HuH-7 (cell line): ENCODE data around the gene CRABP1.
"Not testable (repeated sequence)": the region's sequence is repeated elsewhere in the genome, so short reads cannot be mapped to it uniquely, and the experiment has no call there.

Source experiments
- DNase-seq: peaks from one replicate; pipeline ENCODE4 v3.0.0; 2011; ENCODE audit warnings: low spot score

The CRABP1 gene

DNA sequence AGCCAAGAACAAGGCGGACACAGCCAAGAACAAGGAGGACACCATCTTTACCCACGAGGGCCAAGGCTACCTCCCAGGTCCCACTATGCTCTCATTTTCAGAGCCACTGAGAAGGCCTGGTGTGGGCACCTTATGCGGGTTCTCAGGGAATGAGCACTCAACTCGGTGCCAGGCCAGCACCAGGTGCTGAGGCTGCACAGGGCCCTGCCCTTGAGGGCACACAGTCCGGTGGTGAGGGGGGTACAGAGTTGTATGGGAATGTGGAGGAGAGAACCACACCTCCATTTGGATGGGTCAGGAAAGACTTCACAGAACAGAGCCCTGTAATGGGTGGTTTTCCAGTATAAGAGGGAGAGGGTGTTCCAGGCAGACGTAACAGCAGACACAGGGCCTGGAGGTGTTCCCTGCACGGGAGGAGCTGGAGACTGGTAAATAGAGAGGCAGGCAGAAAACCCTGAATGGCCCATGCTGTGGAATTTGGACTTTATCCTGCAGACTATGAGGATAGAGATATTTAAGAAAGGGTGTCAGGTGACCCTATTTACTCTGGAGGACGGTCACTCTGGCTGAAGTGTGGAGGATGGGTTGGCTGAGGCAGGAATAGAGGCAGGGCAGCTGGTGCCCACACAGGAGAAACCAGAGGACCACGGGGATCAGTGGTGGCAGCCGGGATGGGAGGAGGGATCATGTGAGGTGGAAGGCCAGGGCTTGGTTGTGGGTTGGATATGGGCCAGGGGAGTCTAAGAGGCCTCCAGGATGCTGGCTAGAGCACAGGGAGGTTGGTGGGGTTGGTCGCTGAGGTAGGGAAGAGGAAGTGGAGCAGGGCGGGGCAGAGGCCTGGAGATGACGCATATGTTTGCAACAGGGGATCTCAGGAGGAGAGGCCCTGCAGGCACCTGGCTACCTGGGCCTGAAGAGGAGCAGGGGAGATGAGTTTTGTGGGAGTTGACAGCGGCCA, 34.6 kb downstream of the CRABP1 start:
- DNase-seq = peak; percentile 87

- DNase-seq = not testable (repeated sequence)
Observed at GRCh38 chr15:78380143-78380542, 40.0 kb downstream of the CRABP1 start.

DNA sequence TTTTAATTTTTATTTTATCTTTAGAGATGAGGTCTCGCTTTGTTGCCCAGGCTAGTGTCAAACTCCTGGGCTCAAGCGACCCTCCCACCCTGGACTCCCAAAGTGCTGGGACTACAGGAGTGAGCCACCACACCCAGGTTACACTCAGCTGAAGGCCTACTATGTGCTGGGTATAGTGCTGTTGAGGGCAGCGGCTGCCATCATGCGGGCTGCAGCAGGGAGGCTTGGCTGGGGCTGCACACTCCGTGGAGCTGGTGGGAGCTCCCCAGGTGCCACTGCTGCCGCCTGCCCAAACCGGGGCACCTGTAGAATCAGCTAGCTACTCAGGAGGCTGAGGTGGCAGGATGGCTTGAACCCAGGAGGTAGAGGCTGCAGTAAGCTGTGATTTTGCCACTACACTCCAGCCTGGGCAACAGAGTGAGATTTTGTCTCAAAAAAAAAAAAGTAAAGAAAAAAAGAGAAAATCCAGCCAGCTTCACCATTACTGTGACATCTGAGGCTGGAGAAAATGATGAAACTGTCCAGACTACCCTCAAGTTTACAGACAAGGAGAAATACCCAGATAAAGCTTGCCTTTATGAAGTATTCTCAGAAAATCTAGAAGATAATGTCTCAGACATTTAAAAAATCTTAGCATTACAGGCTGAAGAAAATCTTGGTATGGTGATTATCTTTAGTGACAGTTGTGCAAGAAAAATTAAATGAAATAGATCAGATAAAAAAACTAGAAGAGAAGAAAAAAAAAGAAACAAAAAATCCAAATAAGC, 42.1 kb downstream of the CRABP1 start:
- DNase-seq = no peak

GRCh38 chr15:78384651-78385050, 44.5 kb downstream of the CRABP1 start:
- DNase-seq = no peak

- no peak for DNase-seq
Observed at GRCh38 chr15:78387246-78388037, 47.3 kb downstream of the CRABP1 start.

DNA sequence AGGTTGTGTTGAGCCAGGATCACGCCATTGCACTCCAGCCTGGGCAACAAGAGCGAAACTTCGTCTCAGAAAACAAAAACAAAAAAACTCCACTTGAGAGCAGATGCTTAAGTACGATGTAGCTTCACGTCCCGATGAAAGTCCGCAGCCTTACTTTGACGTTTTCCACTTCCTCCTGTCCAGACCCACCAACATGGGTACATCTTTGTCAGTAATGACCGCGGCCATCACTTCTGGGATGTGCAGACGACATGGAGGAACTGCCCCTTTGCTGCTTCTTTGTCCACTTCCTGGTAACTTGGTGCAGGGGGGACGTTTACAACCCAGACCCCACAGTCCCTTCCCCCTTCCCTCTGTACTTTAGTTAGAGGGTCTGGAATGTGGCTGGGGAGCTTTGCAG, 48.7 kb downstream of the CRABP1 start:
- no peak for DNase-seq

DNA sequence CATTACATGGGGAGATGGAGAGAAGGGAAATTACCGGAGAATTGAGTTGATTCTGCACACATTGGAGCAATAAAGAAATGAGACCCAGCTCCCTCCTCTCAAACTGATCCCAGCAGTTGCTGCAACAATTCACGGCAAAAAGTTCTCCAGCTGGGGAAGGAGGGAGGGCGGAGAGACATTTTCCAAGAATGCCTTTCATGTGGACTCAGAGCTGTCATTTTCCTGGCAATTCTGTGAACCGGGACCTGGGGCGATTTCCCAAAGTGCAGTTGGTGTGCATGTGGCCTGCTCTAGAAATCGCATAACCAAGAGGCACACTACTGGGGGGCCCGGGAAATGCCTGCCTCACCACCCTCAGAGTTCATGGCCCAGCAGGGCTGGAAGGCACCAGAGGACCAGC, 49.2 kb downstream of the CRABP1 start:
- DNase-seq = no peak

DNA sequence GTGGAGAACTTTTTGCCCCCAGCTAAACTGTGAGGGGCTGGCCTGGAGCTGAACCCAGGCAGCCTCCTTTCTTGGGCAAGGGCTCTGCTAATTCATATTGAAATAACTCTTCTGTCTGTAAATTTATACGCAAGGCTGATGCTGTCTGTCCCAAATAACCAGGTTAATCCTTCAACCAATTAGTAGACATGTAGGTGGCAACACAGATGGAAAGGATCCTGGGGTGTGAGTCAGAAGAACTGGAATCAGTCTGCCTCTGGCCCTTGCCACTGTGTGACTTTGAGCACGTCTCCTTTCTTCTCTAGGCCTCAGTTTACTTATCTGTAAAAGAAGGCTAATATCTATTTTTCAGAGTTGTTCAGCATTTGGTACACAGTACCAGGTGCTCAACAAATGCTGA, 49.6 kb downstream of the CRABP1 start:
- no peak for DNase-seq

DNA sequence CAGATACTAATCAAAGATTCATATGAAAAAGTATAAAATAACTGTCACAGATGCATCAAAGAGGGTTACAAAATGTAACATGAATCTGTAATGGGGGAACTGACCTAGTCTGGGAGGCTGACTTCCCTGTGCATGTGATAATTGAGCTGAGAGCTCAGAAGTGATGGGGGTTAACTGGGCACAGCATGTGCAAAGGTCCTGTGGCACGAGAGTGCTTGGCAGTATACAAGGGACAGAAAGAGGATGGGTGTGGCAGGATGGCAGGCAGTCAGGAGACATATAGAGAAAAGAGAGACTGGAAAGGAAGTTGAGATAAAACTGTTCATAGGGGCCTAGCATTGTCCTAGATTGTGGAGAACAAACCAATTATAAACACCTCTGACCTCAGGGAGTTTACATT, 50.1 kb downstream of the CRABP1 start:
- DNase-seq = no peak

DNA sequence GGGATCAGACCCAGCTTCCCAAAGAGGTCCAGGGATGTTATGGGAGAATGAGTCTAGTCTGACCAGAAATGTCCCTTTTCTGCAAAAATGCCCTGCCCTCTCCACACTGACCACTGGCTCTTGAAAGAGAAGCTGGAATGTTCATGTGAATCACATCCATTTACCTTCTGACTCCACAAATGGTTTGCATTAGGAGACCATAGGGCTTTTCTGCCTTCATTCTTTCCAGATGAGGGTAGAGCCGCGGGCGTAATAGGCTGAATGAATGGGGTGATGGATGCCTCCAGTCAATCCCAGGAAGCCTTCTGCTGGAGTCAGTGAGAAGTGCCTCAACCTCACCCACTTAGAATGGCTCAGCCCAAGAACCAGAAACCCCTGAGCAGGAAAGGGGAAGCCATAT, 50.7 kb downstream of the CRABP1 start:
- no peak for DNase-seq

DNA sequence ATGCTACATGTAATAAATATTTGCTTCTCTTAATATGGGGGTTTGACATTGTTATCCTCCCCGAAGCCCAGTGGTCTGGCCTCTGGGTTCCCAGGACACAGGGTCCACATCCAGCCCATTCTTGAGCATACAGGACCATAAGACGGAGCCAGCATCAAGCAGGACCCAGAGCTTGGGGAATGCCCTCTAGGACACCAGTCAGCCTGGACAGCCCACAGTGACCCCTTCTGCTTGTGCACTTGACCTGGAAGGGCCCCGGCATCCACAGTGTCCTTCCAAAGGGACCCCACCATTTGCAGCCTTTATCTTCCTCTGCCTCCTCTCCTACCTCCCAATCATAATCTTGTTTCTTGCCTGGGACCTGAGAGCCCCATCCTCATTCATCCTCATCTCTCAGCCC, 51.6 kb downstream of the CRABP1 start:
- DNase-seq = no peak

- no peak for DNase-seq
Observed at GRCh38 chr15:78392430-78392829, 52.3 kb downstream of the CRABP1 start.

DNA sequence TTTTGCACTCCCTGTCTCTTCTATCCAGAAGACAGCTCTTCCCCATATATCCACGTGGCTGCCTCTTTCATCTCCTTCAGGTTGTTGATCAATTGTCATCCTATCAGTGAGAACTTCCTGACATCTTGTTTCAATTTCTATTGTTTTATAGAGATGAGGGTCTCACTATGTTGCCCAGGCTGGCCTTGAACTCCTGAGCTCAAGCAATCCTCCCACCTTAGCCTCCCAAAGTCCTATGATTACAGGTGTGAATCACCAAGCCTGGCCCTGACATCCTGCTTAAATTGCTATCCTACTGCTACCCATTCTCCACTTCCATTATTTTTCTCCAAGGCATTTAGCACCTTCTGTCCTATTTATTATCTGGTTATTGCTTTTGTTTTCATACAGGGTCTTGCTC, 53.0 kb downstream of the CRABP1 start:
- DNase-seq = no peak

DNA sequence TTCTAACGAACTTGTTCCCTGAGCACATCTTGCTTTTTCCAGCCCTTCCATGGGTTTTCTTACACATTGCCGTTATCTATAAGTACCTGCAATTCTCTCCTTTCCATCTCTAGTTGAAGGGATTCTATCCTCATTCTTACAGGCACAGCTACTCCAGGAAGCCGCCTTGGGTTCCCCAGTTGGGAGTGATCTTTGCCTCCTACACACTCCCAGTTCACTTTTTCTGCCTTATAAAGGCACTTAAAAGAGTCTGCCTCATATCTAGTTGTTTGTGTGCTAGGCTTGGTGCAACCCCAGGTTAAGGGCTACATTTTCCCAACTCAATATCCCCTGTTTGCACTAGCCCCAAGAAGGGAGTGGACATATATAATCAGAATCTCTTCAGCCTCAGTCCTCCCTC, 53.9 kb downstream of the CRABP1 start:
- DNase-seq = no peak

GRCh38 chr15:78394981-78395616, 54.9 kb downstream of the CRABP1 start:
- DNase-seq = no peak

DNA sequence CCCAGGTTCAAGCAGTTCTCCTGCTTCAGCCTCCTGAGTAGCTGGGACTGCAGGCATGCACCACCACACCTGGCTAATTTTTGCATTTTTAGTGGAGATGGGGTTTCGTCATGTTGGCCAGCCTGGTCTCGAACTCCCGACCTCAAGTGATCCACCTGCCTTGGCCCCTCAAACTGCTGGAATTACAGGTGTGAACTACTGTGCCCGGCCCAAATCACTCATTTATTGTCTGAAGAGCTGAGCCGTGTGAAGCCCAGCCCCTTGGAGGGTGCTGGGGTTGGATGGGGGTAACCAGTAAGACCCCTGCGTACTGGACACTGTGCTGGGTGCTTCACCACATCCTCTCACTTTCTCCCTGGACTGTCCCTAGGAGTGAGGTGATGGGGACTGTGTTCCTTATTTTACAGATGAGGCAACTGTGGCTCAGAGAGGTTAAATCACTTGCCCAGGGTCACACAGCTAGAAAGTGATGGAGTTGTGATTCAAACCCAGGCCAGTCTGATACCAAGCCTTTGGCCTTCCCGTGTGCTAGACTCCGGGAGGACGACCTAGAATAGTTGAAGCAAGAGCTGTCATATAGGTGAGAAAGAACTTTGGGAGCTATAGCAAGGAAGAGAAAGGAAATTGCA, 56.1 kb downstream of the CRABP1 start:
- DNase-seq = no peak

DNA sequence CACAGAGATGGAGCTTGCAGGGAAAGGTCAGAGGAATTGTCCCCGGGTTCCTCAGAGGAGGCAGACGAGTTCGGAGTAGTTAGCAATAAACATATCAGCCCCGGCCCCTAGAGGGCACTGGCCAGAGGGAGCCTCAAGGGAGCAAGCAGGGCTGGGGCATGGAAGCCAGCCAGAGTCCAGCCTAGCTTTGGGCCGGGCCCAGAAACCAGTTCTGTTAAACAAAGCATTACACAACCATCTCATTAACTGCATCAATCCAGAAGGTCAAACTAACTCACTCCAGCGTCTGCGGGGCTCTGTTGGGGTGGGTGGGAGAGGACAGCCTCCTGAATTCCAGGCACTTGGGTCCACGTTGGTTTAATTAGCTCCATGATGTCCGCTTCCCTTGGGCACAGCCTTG, 56.8 kb downstream of the CRABP1 start:
- DNase-seq = no peak

DNA sequence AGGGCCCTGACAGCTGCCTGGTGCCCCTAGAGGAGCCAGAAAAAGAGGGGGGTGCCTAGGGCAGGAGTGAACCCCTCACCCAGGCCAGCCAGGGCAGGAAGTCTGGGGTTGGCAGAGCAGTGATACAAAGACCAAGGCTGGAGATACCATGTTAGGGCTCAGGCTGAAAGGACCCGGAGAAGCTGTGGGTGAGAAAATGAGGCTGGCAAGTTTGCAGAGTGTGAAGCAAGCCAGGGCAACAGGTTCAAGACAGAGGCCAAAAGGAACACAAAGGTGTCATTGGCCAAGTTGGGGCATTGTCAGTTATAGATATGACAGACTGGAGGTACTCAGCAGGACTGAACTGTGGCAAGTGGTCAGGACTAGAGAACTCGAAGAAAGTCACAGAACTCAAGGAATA, 57.2 kb downstream of the CRABP1 start:
- DNase-seq = no peak
